GM21447 (cell line): ENCODE measurements around the gene HARS1.
"Not testable (repeated sequence)": the region's sequence is repeated elsewhere in the genome, so short reads cannot be mapped to it uniquely, and the experiment has no call there.

Experiments used
- ATAC-seq: cut with Tn5 transposase; IDR thresholded peaks from one replicate; pipeline ENCODE4 v1.9.1; 2021; ENCODE audit not compliant: unreplicated experiment

Gene HARS1

GRCh38 chr5:140677947-140678346 is 13.2 kb downstream of the HARS1 start:
- ATAC-seq, result peak; percentile 78

- no peak for ATAC-seq
These were observed 16.5 kb downstream of the HARS1 start for GRCh38 chr5:140674629-140675028.

GRCh38 chr5:140674211-140674610 is 17.0 kb downstream of the HARS1 start:
- no peak for ATAC-seq

GRCh38 chr5:140673187-140673976 is 17.8 kb downstream of the HARS1 start, which contains the start of gene DND1:
TSS of gene DND1 (minus strand) at chr5:140673576. CDS start at chr5:140673542, 34 bp downstream.
- no peak for ATAC-seq

GRCh38 chr5:140672455-140673186 is 18.5 kb downstream of the HARS1 start:
- no peak for ATAC-seq

- ATAC-seq, result no peak
These were observed 19.6 kb downstream of the HARS1 start for GRCh38 chr5:140671472-140672125.

GRCh38 chr5:140671035-140671434 is 20.1 kb downstream of the HARS1 start:
- not testable (repeated sequence) for ATAC-seq

GRCh38 chr5:140664359-140665119 is 26.6 kb downstream of the HARS1 start, which contains the start of gene WDR55:
TSS of gene WDR55 (plus strand) at chr5:140664904. CDS start at chr5:140664913, 9 bp downstream.
- peak; percentile 93 for ATAC-seq

GRCh38 chr5:140664030-140664358 is 27.2 kb downstream of the HARS1 start:
- ATAC-seq, result no peak

- ATAC-seq, result not testable (repeated sequence)
These were observed 30.8 kb downstream of the HARS1 start for GRCh38 chr5:140660371-140660770.

- ATAC-seq, result no peak
These were observed 32.3 kb downstream of the HARS1 start for GRCh38 chr5:140658870-140659269.

GRCh38 chr5:140647042-140647419 is 44.1 kb downstream of the HARS1 start:
- peak; percentile 25 for ATAC-seq

- ATAC-seq, result no peak
These were observed 48.5 kb downstream of the HARS1 start for GRCh38 chr5:140642718-140643117.

GRCh38 chr5:140641716-140642115 is 49.5 kb downstream of the HARS1 start:
- ATAC-seq, result no peak

- peak; percentile 79 for ATAC-seq
These were observed 51.8 kb downstream of the HARS1 start, which contains the start of gene TMCO6 for GRCh38 chr5:140639148-140639981. TSS of gene TMCO6 (plus strand) at chr5:140639451. CDS start at chr5:140639528, 77 bp downstream.

- ATAC-seq, result not testable (repeated sequence)
These were observed 52.3 kb downstream of the HARS1 start for GRCh38 chr5:140638898-140639147.

GRCh38 chr5:140637371-140638100 is 53.6 kb downstream of the HARS1 start:
- ATAC-seq, result no peak

GRCh38 chr5:140635291-140636257 is 55.6 kb downstream of the HARS1 start:
- ATAC-seq, result no peak
